ENCODE data around the gene CCDC80.

The CCDC80 gene

GRCh38 chr3:112651071-112651470, 10.1 kb upstream of the CCDC80 start:
- H3K27me3 ChIP-seq (ENCODE audit: insufficient read depth, low read depth): no peaks in the 10 kb centered on the region
- no peak overlapping the region for H3K4me2 ChIP-seq
- no peaks in the 10 kb centered on the region for H3K79me2 ChIP-seq (ENCODE audit: insufficient read depth, low read depth)
- peaks cover 3% of the 10 kb centered on the region for H3K4me1 ChIP-seq (ENCODE audit: low read depth, poor library complexity, severe bottlenecking)
- TF ChIP-seq CTCF (conservative IDR thresholded peaks at IDR 0.05; ENCODE audit: low read depth, low read length): no peak
- no peaks in the 10 kb centered on the region for H4K20me1 ChIP-seq (ENCODE audit: insufficient read depth)
- no peak overlapping the region for H3K27ac ChIP-seq
- H2AFZ ChIP-seq (ENCODE audit: low read depth): no peak overlapping the region
- no peaks in the 10 kb centered on the region for H3K36me3 ChIP-seq (ENCODE audit: insufficient read depth)
- no peak overlapping the region for H3K4me3 ChIP-seq (IDR thresholded peaks at IDR 0.05; ENCODE audit: insufficient read depth, low read depth, low read length)
- H3K9ac ChIP-seq: no peak overlapping the region

- no peak overlapping the region for H2AFZ ChIP-seq (ENCODE audit: low read depth)
- no peaks in the 10 kb centered on the region for H3K79me2 ChIP-seq (ENCODE audit: insufficient read depth, low read depth)
- H3K27me3 ChIP-seq (ENCODE audit: insufficient read depth, low read depth): no peaks in the 10 kb centered on the region
- H3K4me3 ChIP-seq (IDR thresholded peaks at IDR 0.05; ENCODE audit: insufficient read depth, low read depth, low read length): no peak overlapping the region
- no peaks in the 10 kb centered on the region for H3K36me3 ChIP-seq (ENCODE audit: insufficient read depth)
- no peak for TF ChIP-seq CTCF (conservative IDR thresholded peaks at IDR 0.05; ENCODE audit: low read depth, low read length)
- no peak overlapping the region for H3K4me2 ChIP-seq
- H4K20me1 ChIP-seq (ENCODE audit: insufficient read depth): no peaks in the 10 kb centered on the region
- peaks cover 3% of the 10 kb centered on the region for H3K4me1 ChIP-seq (ENCODE audit: low read depth, poor library complexity, severe bottlenecking)
- no peak overlapping the region for H3K9ac ChIP-seq
- no peak overlapping the region for H3K27ac ChIP-seq
Observed at GRCh38 chr3:112650482-112650881, 9.5 kb upstream of the CCDC80 start.

- Histone ChIP-seq H3K9ac (no peak overlapping the region), H4K20me1 (ENCODE audit: insufficient read depth) (no peaks in the 10 kb centered on the region), H3K79me2 (ENCODE audit: insufficient read depth, low read depth) (no peaks in the 10 kb centered on the region), H3K36me3 (ENCODE audit: insufficient read depth) (no peaks in the 10 kb centered on the region), H2AFZ (ENCODE audit: low read depth) (no peak overlapping the region), H3K4me1 (ENCODE audit: low read depth, poor library complexity, severe bottlenecking) (peaks cover 3% of the 10 kb centered on the region), H3K4me2 (no peak overlapping the region), H3K27ac (no peak overlapping the region), H3K4me3 (IDR thresholded peaks at IDR 0.05; ENCODE audit: insufficient read depth, low read depth, low read length) (no peak overlapping the region), H3K27me3 (ENCODE audit: insufficient read depth, low read depth) (no peaks in the 10 kb centered on the region)
- no peak for TF ChIP-seq CTCF (conservative IDR thresholded peaks at IDR 0.05; ENCODE audit: low read depth, low read length)
Observed at GRCh38 chr3:112649478-112649735, 8.5 kb upstream of the CCDC80 start.

- no peak overlapping the region for H3K9ac ChIP-seq
- no peak overlapping the region for H2AFZ ChIP-seq (ENCODE audit: low read depth)
- no peak overlapping the region for H3K4me2 ChIP-seq
- no peak overlapping the region for H3K4me3 ChIP-seq (IDR thresholded peaks at IDR 0.05; ENCODE audit: insufficient read depth, low read depth, low read length)
- no peak for TF ChIP-seq CTCF (conservative IDR thresholded peaks at IDR 0.05; ENCODE audit: low read depth, low read length)
- no peaks in the 10 kb centered on the region for H4K20me1 ChIP-seq (ENCODE audit: insufficient read depth)
- H3K36me3 ChIP-seq (ENCODE audit: insufficient read depth): no peaks in the 10 kb centered on the region
- no peak overlapping the region for H3K27ac ChIP-seq
- no peaks in the 10 kb centered on the region for H3K79me2 ChIP-seq (ENCODE audit: insufficient read depth, low read depth)
- H3K4me1 ChIP-seq (ENCODE audit: low read depth, poor library complexity, severe bottlenecking): peaks cover 19% of the 10 kb centered on the region
- no peaks in the 10 kb centered on the region for H3K27me3 ChIP-seq (ENCODE audit: insufficient read depth, low read depth)
Observed at GRCh38 chr3:112647122-112647521, 6.2 kb upstream of the CCDC80 start.

- no peak overlapping the region for H3K4me3 ChIP-seq (IDR thresholded peaks at IDR 0.05; ENCODE audit: insufficient read depth, low read depth, low read length)
- H3K27ac ChIP-seq: no peak overlapping the region
- H3K36me3 ChIP-seq (ENCODE audit: insufficient read depth): no peaks in the 10 kb centered on the region
- no peaks in the 10 kb centered on the region for H3K79me2 ChIP-seq (ENCODE audit: insufficient read depth, low read depth)
- no peaks in the 10 kb centered on the region for H3K27me3 ChIP-seq (ENCODE audit: insufficient read depth, low read depth)
- no peaks in the 10 kb centered on the region for H4K20me1 ChIP-seq (ENCODE audit: insufficient read depth)
- H3K9ac ChIP-seq: no peak overlapping the region
- peaks cover 19% of the 10 kb centered on the region for H3K4me1 ChIP-seq (ENCODE audit: low read depth, poor library complexity, severe bottlenecking)
- no peak for TF ChIP-seq CTCF (conservative IDR thresholded peaks at IDR 0.05; ENCODE audit: low read depth, low read length)
- no peak overlapping the region for H2AFZ ChIP-seq (ENCODE audit: low read depth)
- no peak overlapping the region for H3K4me2 ChIP-seq
Observed at GRCh38 chr3:112646623-112647022, 5.7 kb upstream of the CCDC80 start.
